Globus pallidus (tissue), 1 donor: ENCODE data around the gene SLC35F3.

Experiments used
- DNase-seq: peaks from one replicate; pipeline ENCODE4 v3.0.0-alpha.2; 2015; ENCODE audit warnings: low spot score

SLC35F3 gene

DNA sequence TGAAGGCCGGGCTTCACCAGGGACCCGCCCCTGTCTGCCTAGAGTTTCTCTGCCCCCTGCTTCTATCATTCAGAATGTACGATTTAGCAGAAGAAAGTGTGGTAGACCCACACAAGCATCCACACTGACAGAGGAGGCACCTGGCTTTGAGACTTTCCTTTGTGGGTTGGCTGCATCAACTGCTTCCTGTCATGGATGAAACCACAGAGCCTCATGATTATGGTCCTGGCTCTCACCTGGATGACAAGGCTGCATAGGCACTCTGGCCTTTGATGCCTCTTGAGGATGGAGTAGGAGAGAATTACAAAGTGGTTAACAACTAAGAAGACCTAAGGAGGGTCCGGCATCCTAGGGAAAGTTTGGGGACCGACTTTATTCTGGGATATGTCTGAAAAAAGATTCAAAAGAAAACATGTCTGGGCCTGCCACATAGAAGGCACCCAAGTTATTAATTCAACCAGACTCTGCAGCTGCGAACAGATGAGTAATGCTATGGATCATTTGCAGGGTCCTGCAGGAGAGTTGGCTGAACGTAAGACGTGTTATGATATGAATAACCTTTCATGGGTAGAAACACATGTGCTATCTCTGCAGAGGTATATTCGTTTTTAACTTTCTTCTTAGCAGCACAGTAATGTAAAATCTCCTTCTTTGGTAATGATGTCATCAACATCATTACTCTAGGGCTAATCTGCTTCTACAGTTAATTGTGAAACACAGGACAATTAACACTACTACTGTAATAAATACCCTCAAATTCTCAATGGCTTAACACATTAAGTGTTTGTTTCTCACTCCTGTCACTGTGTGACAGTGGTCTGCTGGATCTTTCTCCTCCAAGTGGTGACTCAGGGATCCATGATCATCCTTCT lies 136.2 kb downstream of the SLC35F3 start:
- DNase-seq: no peak

GRCh38 chr1:234044079-234044478 lies 139.6 kb downstream of the SLC35F3 start:
- DNase-seq: no peak

- DNase-seq: no peak
These were observed 142.6 kb downstream of the SLC35F3 start for GRCh38 chr1:234047123-234047522.

DNA sequence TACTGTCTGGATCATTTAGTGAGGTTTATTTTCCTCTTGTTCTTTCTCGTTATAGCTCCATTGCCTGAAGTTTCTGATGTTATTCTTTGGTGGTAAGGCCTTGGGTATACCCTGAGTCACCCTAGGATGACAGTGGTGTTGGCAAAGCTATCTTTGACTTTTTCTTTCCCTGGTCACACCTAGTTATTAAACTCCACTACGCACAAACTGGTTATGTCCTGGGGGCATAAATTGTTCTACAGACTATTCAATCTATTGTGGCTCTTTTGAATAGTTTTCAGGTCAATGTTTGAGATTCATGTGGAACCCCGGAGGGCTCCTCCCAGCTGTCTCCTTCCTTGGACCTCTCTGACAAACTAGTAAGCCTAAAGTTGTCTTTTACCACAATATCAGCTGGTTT lies 157.7 kb downstream of the SLC35F3 start:
- no peak for DNase-seq

DNA sequence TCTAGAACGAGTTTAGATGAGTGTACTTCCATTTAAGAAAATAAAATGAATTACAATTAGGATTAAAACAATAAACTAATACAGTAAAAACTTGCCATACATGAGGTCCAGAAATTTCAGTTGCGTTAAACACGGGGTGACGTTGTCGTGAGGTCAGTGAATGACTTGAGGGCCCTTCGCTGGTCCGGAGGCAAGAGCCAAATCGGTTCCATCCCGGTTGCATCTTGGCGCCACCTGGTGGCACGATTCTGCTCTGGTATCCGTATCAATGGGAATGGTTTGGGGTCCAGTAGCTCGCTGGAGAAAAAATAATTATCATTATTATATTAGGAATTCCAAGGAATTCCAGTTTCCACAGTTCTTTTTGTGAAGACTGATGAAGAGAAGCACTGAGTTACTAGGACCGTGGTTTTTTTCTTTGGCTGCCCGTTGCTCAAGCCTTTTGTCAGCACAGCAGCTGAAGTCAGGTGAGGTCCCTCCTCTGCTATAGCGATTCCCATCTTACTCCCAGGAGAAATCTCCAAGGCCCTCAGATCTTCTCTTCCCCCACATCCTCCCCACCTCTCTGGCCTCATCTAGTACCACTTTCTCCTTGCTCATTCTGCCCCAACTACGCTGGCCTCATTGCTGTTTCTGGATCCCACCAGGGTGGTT lies 161.4 kb downstream of the SLC35F3 start:
- peak; percentile 58 for DNase-seq

- no peak for DNase-seq
These were observed 163.3 kb downstream of the SLC35F3 start for GRCh38 chr1:234067581-234068337.

- DNase-seq: no peak
These were observed 165.3 kb downstream of the SLC35F3 start for GRCh38 chr1:234069760-234070159.

- no peak for DNase-seq
These were observed 168.3 kb downstream of the SLC35F3 start for GRCh38 chr1:234072793-234073192.

DNA sequence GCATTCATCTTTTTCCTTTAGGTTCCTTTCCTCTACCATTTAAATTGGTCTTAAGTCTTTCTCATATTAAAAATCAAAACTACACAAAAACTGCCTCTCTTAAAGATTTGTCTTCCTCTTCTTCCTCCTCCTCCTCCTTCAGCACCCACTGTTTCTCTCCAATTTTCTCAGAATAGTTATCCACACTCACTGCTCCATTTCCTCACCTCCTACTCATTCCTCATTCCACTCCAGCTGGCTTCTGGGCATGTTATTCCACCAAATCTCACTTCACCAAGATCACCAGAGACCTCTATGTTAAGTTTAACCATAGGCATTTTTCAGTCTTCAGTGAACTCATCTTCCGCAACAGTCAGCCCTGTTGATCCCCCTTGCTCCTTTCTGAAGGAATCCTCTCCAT lies 173.7 kb downstream of the SLC35F3 start:
- DNase-seq: no peak

DNA sequence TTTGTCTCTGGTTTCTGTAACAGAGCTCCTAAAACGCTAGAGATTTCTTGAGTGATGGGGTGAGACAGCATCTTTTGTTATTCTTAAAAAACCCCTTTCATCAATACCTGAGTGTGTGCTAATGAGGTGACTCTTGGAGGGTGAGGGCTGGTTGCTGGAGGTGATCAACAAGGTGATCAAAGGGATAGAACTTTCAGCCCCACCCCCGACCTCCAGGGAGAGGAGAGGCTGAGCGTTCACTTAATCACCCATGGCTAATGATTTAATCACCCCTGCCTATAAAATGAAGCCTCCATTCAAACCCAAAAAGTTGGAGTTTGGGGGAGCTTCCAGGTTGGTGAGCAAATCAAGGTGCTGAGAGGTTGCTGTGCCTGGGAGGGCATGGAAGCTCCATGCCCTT lies 175.4 kb downstream of the SLC35F3 start:
- DNase-seq: no peak

- DNase-seq: no peak
These were observed 179.0 kb downstream of the SLC35F3 start for GRCh38 chr1:234083460-234083859.

DNA sequence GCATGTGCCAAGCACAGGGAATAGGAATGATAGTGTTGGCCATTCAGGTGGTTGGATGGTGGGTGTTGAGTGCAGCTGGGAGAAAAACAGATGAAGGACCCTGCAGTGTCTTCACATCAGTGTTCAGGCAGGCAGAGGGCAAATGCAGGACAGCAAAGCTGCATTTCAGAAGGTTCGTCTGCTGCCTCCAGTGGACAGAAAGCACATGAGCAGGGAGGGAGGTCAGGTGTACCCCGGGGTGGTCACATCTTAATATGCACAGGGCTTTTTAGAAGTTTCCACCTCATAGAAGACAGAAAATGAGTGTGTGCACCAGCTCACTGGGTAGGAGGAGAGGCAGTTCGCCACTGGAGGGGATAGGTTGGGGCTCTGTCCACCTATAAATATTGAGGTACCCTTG lies 184.9 kb downstream of the SLC35F3 start:
- DNase-seq: no peak

DNA sequence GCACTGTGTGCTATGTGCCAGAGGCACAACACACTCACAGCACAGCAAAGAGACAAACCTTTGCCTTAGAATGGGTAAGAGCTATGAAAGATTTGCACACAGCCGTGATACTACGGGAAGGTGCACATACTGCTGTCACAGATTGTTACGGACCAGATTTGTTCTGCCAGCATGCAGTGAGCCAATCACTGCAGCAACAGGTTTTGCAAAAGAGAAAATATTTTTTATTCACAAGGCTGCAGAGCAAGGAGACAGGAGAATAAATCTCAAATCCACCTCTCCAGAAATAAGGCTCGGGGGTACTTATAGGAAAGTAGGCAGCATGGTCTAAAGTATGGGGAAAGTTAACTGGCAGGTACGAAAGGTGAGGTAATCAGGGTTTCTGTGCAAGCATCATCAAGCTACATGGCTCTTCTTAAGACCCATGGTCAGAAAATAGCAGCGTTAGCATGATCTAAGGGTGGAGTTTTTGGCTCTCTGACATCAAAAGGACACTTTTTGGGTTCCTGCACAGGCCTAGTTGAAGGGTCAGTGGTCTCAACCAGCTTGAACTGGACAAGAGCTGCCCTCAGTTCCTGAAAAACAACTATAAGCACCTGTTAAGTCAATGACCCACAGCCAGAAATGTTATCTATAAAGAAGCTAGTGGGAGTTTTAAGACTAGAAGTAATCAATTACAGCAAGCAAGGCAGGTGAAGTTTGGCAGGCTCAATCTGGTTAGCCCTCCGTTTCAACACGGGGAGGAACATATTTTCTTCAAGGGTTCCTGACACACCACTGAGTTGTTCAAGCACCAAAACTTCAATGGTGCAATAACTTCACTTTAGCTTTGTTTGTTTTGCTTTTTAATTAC lies 186.0 kb downstream of the SLC35F3 start:
- DNase-seq: no peak

DNA sequence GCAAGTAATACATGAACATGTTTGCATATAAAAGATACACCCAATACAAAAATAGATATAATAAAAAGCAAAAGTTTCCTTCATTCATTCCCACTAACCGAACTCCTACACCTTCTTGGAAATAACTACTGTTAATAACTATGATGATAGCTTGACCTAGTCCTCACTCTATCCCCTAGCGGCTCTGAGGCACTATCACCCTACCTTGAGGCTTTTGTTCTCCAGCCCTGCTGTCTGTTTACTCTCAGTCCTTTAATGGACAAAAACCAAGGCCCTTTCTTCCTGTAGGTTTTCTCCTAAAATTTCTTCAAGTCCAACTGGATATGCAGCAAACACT lies 186.6 kb downstream of the SLC35F3 start:
- no peak for DNase-seq

- no peak for DNase-seq
These were observed 187.4 kb downstream of the SLC35F3 start for GRCh38 chr1:234091876-234092275.

- DNase-seq: no peak
These were observed 188.6 kb downstream of the SLC35F3 start for GRCh38 chr1:234093107-234093506.

DNA sequence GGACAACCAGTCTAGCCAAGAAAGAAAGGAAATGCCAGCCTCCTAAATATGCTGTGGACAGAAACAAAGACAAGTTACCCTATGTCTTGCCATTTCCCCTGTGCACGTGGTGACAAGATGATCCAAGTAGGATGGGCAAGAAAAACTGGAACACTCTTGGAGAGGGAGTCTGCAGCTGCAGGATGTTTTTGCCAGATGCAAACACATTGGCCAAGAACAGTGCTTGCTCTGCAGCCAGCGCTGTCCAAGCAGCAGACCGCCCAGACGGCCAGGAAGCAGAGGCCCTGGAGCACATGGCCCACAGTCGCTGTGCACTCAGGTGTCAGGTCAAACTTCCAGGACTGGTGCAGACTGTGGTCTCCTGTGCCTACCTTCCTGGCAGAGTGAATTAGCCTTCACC lies 189.3 kb downstream of the SLC35F3 start:
- peak; percentile 54 for DNase-seq

DNA sequence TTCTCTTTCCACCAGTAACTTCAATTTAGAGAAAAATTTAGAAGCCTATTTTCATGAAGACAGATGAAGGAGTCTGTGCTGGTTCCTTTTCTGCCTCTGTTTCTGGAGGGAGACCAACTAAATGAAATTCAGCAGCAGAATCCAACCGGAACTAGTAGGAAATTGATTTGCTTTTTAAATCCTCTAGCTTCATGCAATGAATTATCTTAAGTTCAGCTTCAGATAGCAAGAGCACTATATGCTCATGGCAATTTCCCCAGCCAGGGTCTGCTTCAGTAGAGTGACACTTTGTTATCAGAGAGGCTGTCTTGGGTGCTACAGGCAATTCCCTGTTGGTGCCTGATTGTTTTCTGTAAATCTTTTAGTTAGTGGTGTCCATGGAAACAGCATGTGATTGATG lies 189.7 kb downstream of the SLC35F3 start:
- DNase-seq: no peak

- no peak for DNase-seq
These were observed 191.8 kb downstream of the SLC35F3 start for GRCh38 chr1:234096161-234096770.

- no peak for DNase-seq
These were observed 198.1 kb downstream of the SLC35F3 start for GRCh38 chr1:234102583-234102982.

DNA sequence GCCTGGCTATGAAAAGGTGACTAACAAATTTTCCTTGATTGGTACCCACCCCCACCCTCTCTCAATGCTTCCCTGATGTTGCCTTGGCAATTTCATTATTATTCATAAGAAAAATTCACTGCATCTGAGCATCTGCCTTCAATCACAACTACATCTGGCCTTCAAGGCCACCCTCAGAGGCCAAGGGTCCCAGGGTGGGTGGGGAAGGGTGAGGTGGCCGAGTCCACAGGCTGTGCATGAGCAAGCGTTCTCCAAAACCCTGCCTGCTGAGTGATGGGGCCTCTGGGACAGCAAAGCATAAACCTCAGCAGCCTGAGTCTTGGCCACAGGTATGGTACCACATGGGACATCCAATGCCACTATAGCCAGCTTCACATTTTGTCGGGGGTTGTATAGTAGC lies 198.7 kb downstream of the SLC35F3 start:
- DNase-seq: no peak

DNA sequence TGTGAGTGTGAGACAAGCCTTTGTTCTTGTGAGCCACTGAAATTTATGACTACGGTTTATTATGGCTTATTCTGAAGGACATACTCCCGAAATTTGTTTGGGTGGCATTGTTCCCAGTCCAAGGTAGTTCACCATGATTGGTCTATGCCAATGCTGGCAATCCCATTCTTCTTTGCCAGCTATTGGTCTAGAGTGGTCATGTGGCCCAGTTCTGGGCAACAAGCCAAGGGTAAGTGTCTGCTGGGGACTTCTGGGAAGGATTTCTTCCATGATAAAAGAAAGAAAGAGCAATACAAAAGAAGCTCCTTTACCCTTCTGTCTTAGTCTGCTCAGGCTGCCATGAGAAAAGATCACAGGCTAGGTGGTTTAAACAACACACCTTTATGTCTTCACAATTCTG lies 201.6 kb downstream of the SLC35F3 start:
- no peak for DNase-seq
